HepG2 (cell line): Measurements from ENCODE around the gene FLT3LG. TPM values are rescaled to one million over a fixed set of nuclear protein-coding genes. Genes with fewer than 3 reads are reported as not detected.
A peak's percentile ranks its signal among the peaks of the same experiment; 100 is the strongest.

Experiments
- ARHGAP35 ChIP-seq: sonication (generic); formaldehyde crosslinking; IDR thresholded peaks from 2 replicates; pipeline ENCODE4 v1.9.0; 2022; ENCODE audit warnings: mild to moderate bottlenecking, inconsistent platforms, moderate library complexity, missing genetic modification reagents, borderline replicate concordance
- ARID3A ChIP-seq: IDR thresholded peaks from 2 replicates; pipeline ENCODE4 v1.6.1; 2012; ENCODE audit warnings: low read depth, low read length, improper control_type of control experiment
- BRF2 ChIP-seq: sonication (generic); formaldehyde crosslinking; IDR thresholded peaks from 2 replicates; pipeline ENCODE4 v1.8.1; 2022; ENCODE audit warnings: mild to moderate bottlenecking, missing genetic modification reagents
- CHD4 ChIP-seq: fragments of 200-600 bp; sonication (generic); IDR thresholded peaks from 2 replicates; pipeline ENCODE4 v1.7.0; 2017; ENCODE audit warnings: mild to moderate bottlenecking, low read length, borderline replicate concordance
- HNF1B ChIP-seq: sonication (generic); formaldehyde crosslinking; IDR thresholded peaks from 2 replicates; pipeline ENCODE4 v1.5.1; 2020; ENCODE audit warnings: mild to moderate bottlenecking, moderate library complexity, missing genetic modification reagents
- HNRNPUL1 ChIP-seq: fragments of 200-400 bp; formaldehyde crosslinking; IDR thresholded peaks from 2 replicates; pipeline ENCODE4 v1.6.1; 2017; ENCODE audit warnings: low read depth, mild to moderate bottlenecking, low read length, moderate library complexity
- KDM3A ChIP-seq: IDR thresholded peaks from 2 replicates; pipeline ENCODE4 v1.6.1; 2018; ENCODE audit warnings: low read depth, missing compliant biosample characterization
- MTF2 ChIP-seq: sonication (generic); formaldehyde crosslinking; IDR thresholded peaks from 2 replicates; pipeline ENCODE4 v1.5.0; 2020; ENCODE audit warnings: missing genetic modification reagents, borderline replicate concordance
- MXD1 ChIP-seq: sonication (generic); formaldehyde crosslinking; IDR thresholded peaks from 2 replicates; pipeline ENCODE4 v1.4.0; 2020; ENCODE audit warnings: mild to moderate bottlenecking, missing genetic modification reagents
- NFE2L2 ChIP-seq: fragments of 150-350 bp; IDR thresholded peaks from 2 replicates; pipeline ENCODE4 v1.6.1; 2014; ENCODE audit warnings: low read length
- NR2F1 ChIP-seq, 2 experiments: fragments of 450-650 bp in 1 of 2; formaldehyde crosslinking in 1 of 2; IDR thresholded peaks; 2 replicates each; pipeline versions ENCODE4 v1.5.0 to v1.6.1; 2016 to 2020; ENCODE audit warnings: mild to moderate bottlenecking in 1 of 2, missing compliant biosample characterization in 1 of 2, missing genetic modification reagents in 1 of 2, moderate library complexity in 1 of 2
- PREB ChIP-seq: sonication (generic); formaldehyde crosslinking; IDR thresholded peaks from 2 replicates; pipeline ENCODE4 v1.4.0; 2020; ENCODE audit warnings: missing genetic modification reagents
- REXO4 ChIP-seq: sonication (generic); formaldehyde crosslinking; IDR thresholded peaks from 2 replicates; pipeline ENCODE4 v1.8.0; 2022; ENCODE audit warnings: missing genetic modification reagents, mild to moderate bottlenecking, borderline replicate concordance
- SALL2 ChIP-seq: sonication (generic); formaldehyde crosslinking; IDR thresholded peaks from 2 replicates; pipeline ENCODE4 v1.8.1; 2023; ENCODE audit warnings: mild to moderate bottlenecking, missing genetic modification reagents, inconsistent platforms
- TFDP2 ChIP-seq: sonication (generic); formaldehyde crosslinking; IDR thresholded peaks from 2 replicates; pipeline ENCODE4 v1.4.0; 2020; ENCODE audit warnings: missing genetic modification reagents
- ZNF33A ChIP-seq: sonication (generic); formaldehyde crosslinking; IDR thresholded peaks from 2 replicates; pipeline ENCODE4 v1.5.1; 2020; ENCODE audit warnings: missing genetic modification reagents, mild to moderate bottlenecking, moderate library complexity, borderline replicate concordance
- ZNF547 ChIP-seq: sonication (generic); formaldehyde crosslinking; IDR thresholded peaks from 2 replicates; pipeline ENCODE4 v1.5.1; 2020; ENCODE audit warnings: mild to moderate bottlenecking, missing genetic modification reagents
- ZNF710 ChIP-seq: sonication (generic); formaldehyde crosslinking; IDR thresholded peaks from 2 replicates; pipeline ENCODE4 v1.5.0; 2020; ENCODE audit warnings: mild to moderate bottlenecking, missing genetic modification reagents, borderline replicate concordance
- ZNF749 ChIP-seq: sonication (generic); formaldehyde crosslinking; IDR thresholded peaks from 2 replicates; pipeline ENCODE4 v1.8.0; 2022; ENCODE audit warnings: mild to moderate bottlenecking, missing genetic modification reagents, moderate library complexity, borderline replicate concordance
- ZSCAN30 ChIP-seq: sonication (generic); formaldehyde crosslinking; IDR thresholded peaks from 2 replicates; pipeline ENCODE4 v1.5.0; 2020; ENCODE audit warnings: mild to moderate bottlenecking, missing genetic modification reagents
- polyA plus RNA-seq, 8 experiments: library from polyadenylated mRNA; depleted of rRNA in 3 of 8; stranded (reverse) in 7 of 8; unstranded in 1 of 8; fragments of >200 nt; fragmentation: Illumina TruSeq in 4 of 8; extraction: Trizol in 4 of 8; gene quantifications; 2 replicates each; pipeline versions ENCODE4 v1.2.1 to v1.2.3, GENCODE V29; 2011 to 2016; ENCODE audit warnings: low read depth in 4 of 8, missing spikeins in 1 of 8, mixed read lengths in 1 of 8; ENCODE audit not compliant: insufficient read depth in 1 of 8
- total RNA-seq, 5 experiments: library from RNA; depleted of rRNA; stranded (reverse); fragments of >200 nt; fragmentation: Illumina TruSeq; extraction: Trizol; gene quantifications; 2 replicates each; pipeline ENCODE4 v1.2.3, GENCODE V29; 2016; ENCODE audit warnings: low read depth in 1 of 5

Gene FLT3LG
- total and polyA plus RNA-seq, 2 of the 13 experiments (the other 11 are each of a cell fraction or from before 2014, with no cell fraction given) = 1.5 to 2.6 TPM

- no peak for TF ChIP-seq MTF2 (CRISPR knock-in tag)
- TF ChIP-seq SALL2 (CRISPR knock-in tag) = no peak
- TF ChIP-seq ARID3A = no peak
- TF ChIP-seq ARHGAP35 (CRISPR knock-in tag) = no peak
- no peak for TF ChIP-seq CHD4
- no peak for TF ChIP-seq BRF2 (CRISPR knock-in tag)
- no peak for TF ChIP-seq NFE2L2
- no peak for TF ChIP-seq MXD1 (CRISPR knock-in tag)
- no peak for TF ChIP-seq NR2F1 (CRISPR knock-in tag; IDR thresholded peaks at IDR 0.05)
- no peak for TF ChIP-seq TFDP2 (CRISPR knock-in tag)
- no peak for TF ChIP-seq REXO4
- peak; percentile 57; the same call in 1 of the 2 replicates for TF ChIP-seq KDM3A (CRISPR knock-in tag)
- no peak for TF ChIP-seq PREB (CRISPR knock-in tag)
- no peak for TF ChIP-seq ZNF749 (CRISPR knock-in tag)
- TF ChIP-seq ZNF33A (CRISPR knock-in tag) = no peak
- TF ChIP-seq ZNF547 (CRISPR knock-in tag) = no peak
- no peak for TF ChIP-seq ZNF710 (CRISPR knock-in tag)
- no peak for TF ChIP-seq HNRNPUL1
- TF ChIP-seq ZSCAN30 (CRISPR knock-in tag) = no peak
- no peak for TF ChIP-seq HNF1B (CRISPR knock-in tag)
Measured at GRCh38 chr19:49489601-49490167, 15.7 kb downstream of the FLT3LG start (continued).
